HG02588 (cell line): ENCODE measurements around the gene DENND1A.

Experiments used
- ATAC-seq: cut with Tn5 transposase; IDR thresholded peaks from one replicate; pipeline ENCODE4 v1.9.1; 2021; ENCODE audit warnings: mild to moderate bottlenecking, moderate library complexity; ENCODE audit not compliant: unreplicated experiment

DENND1A gene

DNA sequence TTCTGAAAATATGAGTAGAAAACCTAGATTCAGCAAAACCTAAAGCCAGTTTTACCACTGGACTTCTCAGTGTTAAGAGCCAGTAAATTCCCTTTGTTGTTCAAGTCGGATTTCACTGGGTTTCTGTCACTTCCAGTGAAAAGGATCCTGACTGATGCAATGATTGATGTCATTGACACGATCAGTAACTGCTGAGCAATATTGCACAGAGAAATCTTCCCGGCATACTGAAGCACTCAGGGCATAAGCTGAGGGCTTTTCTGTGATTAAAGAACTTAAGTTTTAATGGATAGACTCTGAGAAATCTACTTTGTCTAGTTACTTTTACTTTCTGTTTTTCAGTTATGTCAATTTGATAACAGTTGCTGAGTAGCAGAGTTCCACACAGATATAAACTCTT is 61.9 kb downstream of the DENND1A start:
- ATAC-seq = no peak

GRCh38 chr9:123867034-123867433 is 62.9 kb downstream of the DENND1A start:
- ATAC-seq = no peak

DNA sequence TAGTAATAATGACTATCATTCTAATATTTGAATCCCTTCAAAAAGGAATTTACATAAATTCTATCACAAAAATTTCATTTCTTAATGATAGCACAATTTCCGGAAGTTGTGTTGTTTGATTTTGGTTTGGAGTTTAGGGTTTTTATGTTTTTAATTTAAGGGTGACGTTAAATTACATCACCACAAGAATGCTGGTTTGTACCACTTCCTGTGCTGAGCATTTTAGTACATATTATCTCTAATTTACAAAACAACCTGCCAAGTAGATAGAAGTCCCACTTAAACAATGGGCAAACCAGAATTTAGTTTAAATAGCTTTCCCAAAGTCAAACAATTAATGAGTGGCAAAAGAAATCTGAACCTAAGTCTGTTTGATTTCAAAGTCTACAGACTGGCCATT is 63.4 kb downstream of the DENND1A start:
- ATAC-seq = no peak

GRCh38 chr9:123865226-123866000 is 64.5 kb downstream of the DENND1A start:
- ATAC-seq = no peak

- no peak for ATAC-seq
Measured at GRCh38 chr9:123864251-123864650, 65.7 kb downstream of the DENND1A start.

GRCh38 chr9:123863164-123863855 is 66.6 kb downstream of the DENND1A start:
- no peak for ATAC-seq

DNA sequence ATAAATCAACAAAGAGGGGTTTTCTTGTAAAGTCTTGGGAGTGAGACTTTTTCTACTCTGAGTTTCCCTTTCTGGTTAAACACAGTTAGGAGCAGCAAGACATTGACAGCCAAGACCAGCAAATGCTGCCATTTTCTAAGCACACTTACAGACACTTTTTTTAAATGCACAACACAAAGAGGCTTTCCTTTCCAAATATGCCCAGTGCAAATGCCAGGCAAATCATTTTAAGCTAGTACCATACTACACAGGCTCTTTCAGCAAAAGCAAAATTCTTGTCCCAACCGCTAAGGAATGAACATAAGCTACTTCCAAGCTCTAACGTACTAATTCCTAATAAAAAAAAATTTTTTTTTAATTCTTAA is 68.2 kb downstream of the DENND1A start:
- ATAC-seq = no peak

- ATAC-seq = no peak
Measured at GRCh38 chr9:123861086-123861755, 68.7 kb downstream of the DENND1A start.

GRCh38 chr9:123860603-123861002 is 69.3 kb downstream of the DENND1A start:
- no peak for ATAC-seq

- ATAC-seq = no peak
Measured at GRCh38 chr9:123852403-123852802, 77.5 kb downstream of the DENND1A start.

- ATAC-seq = no peak
Measured at GRCh38 chr9:123851851-123852250, 78.1 kb downstream of the DENND1A start.

DNA sequence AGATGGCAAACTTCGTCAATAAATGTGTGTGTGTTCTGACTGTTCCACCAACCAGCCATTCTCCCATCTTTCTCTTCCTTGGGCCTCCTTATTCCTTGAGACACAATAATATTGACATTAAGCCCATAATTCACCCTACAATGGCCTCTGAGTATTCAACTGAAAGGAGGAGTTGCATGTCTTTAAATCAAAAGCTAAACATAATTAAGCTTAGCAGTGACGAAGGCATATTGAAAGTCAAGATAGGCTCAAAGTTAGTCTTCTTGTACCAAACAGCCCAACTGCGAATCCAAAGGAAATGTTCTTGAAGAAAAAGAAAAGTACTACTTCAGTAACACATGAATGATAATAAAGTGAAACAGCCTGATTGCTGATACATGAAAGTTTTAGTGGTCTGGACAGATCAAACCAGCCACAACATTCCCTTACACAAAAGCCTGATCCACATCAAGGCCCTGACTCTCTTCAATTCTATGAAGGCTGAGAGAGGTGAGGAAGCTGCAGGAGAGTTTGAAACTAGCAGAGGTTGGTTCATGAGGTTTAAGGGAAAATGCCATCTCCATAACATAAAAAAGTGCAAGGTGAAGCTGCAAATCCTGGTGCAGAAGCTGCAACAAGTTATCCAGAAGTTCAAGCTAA is 81.4 kb downstream of the DENND1A start:
- ATAC-seq = no peak

- no peak for ATAC-seq
Measured at GRCh38 chr9:123846966-123847365, 83.0 kb downstream of the DENND1A start.

GRCh38 chr9:123843703-123844102 is 86.2 kb downstream of the DENND1A start:
- no peak for ATAC-seq

GRCh38 chr9:123835821-123836220 is 94.1 kb downstream of the DENND1A start:
- no peak for ATAC-seq

DNA sequence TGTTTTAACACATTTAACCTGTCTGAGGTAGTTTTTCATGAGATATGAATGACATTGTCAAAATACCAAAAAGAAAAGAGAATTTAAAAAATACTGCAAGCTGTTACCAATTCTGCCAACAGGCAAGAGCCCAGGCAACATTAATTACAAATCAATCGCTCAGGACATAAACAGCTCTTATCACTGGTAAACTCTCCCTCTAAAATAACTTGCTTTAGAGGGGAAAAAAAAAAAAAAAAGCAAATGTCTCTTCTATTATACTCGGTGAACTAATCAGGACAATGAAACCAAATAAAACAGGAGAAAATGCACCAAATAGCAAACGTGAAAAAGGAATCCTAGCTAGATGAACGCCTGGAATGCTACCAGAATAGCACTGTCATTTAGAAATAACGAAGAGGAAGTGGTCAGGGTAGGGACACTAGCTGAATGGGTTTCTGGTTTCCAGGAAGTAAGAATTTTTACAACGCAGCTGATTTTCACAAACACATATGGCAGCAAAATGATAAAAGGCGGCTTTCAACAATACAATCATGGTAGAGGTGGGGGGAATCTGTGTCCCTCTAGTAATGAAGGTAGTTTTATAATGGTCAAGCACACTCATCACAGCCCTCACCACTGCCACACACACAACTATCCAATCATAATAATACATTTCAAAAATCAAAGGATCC is 94.9 kb downstream of the DENND1A start:
- ATAC-seq = no peak

- no peak for ATAC-seq
Measured at GRCh38 chr9:123834218-123834888, 95.6 kb downstream of the DENND1A start.

- no peak for ATAC-seq
Measured at GRCh38 chr9:123832858-123833650, 96.9 kb downstream of the DENND1A start.

DNA sequence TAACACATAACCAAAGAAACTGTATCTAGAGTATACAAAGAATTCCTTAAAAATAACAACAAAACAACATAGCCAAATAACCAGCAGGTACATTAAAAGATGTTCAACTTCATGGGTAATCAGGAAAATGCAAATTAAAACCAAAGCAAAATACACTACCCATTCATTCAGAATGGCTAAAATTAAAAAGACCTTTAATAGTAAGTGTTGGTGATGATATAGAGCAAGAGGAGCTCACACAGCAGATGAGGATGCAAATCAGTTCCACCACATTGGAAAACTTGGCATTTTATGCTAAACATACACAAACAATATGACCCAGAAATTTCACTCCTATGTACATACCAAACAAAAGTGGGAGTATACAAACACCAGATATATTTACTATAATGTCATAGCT is 97.8 kb downstream of the DENND1A start:
- no peak for ATAC-seq

- no peak for ATAC-seq
Measured at GRCh38 chr9:123828449-123828848, 101.5 kb downstream of the DENND1A start.
